ENCODE measurements around the gene SYAP1. TPM values are rescaled to one million over a fixed set of nuclear protein-coding genes. Genes with fewer than 3 reads are reported as not detected.

SYAP1 gene
- total and polyA plus RNA-seq, 9 of the 15 experiments (the other 6 are each of a cell fraction or from before 2014, with no cell fraction given): 5.7 to 35.3 (median 27.6) TPM

- Histone ChIP-seq H3K4me1 (replicated peaks in 1 of 2; ENCODE audit: control insufficient read depth in 2 of 2, insufficient read depth in 2 of 2, low read length in 2 of 2) (no peaks in the 10 kb centered on the region; a peak in 3 of 5 replicates), H3K9ac (ENCODE audit: insufficient read depth in 1 of 2, low read depth in 2 of 2, low read length in 2 of 2) (no peak overlapping the region), H2AFZ (ENCODE audit: low read depth, low read length) (no peak overlapping the region), H3K36me3 (ENCODE audit: control insufficient read depth, insufficient read depth, low read length) (peaks cover 34% of the 10 kb centered on the region; the same call in 2 of the 3 replicates), H4K20me1 (replicated peaks; ENCODE audit: control insufficient read depth, insufficient read depth, low read length) (no peaks in the 10 kb centered on the region), H3K27ac (ENCODE audit: extremely low read depth, low read depth, low read length) (peak overlapping the region; percentile 28; the same call in 1 of the 3 replicates), H3K4me2 (ENCODE audit: insufficient read depth, low read length) (no peak overlapping the region), H3K9me1 (ENCODE audit: control insufficient read depth, insufficient read depth, low read length) (no peaks in the 10 kb centered on the region), H3K27me3 (ENCODE audit: control insufficient read depth in 2 of 2, insufficient read depth in 2 of 2, low read length in 2 of 2) (no peaks in the 10 kb centered on the region), H3K79me2 (ENCODE audit: control insufficient read depth, insufficient read depth, low read length) (peaks cover 23% of the 10 kb centered on the region), H3K4me3 (no peak overlapping the region), H3K9me3 (replicated peaks; ENCODE audit: control insufficient read depth, insufficient read depth, low read depth, low read length) (0 out of 2 replicates have a peak, but pooled peaks cover 2% of the 10 kb centered on the region)
- intact Hi-C loops (cut with micrococcal nuclease): no loop called here
- DNase-seq (ENCODE audit: extremely low read depth in 1 of 4, low spot score in 3 of 4) (no peak), ATAC-seq (peak; percentile 65), FAIRE-seq (no peak)
- no TSS peak for BruUV-seq (replicated peaks)
- POLR2A ChIA-PET: interaction anchor here (0.7 to 1.1 kb wide), 4 partner anchors 14 to 38 kb away, joined by 3 to 6 read pairs (median 4); partner anchors contain the start of genes CTPS2 and SYAP1
- CTCF ChIA-PET (ENCODE audit: low intra/inter-chr PET ratio): no interaction called here
- in situ Hi-C loops (cut with MboI): no loop called here
- TF ChIP-seq NR2C2 (CRISPR knock-in tag; IDR thresholded peaks at IDR 0.05): no peak
- no peak for TF ChIP-seq NR2C2 (tag; IDR thresholded peaks at IDR 0.05)
- no peak for TF ChIP-seq ARHGAP35 (IDR thresholded peaks at IDR 0.05; ENCODE audit: partially characterized antibody)
- TF ChIP-seq TCF3 (CRISPR knock-in tag; IDR thresholded peaks at IDR 0.05): 0 out of 2 replicates have a peak, but pooled peaks have one; percentile 16
- no peak for TF ChIP-seq CBX8 (IDR thresholded peaks at IDR 0.05; ENCODE audit: borderline replicate concordance, extremely low read depth, low read depth, low read length, poor library complexity, severe bottlenecking)
- TF ChIP-seq ETV1 (tag; conservative IDR thresholded peaks at IDR 0.05; ENCODE audit: low read depth): peak; percentile 43; the same call in 1 of the 2 replicates
- TF ChIP-seq THAP7 (CRISPR knock-in tag; IDR thresholded peaks at IDR 0.05): no peak
- TF ChIP-seq NKRF (IDR thresholded peaks at IDR 0.05; ENCODE audit: borderline replicate concordance): no peak
- no peak for TF ChIP-seq ID3 (CRISPR knock-in tag; IDR thresholded peaks at IDR 0.05)
- no peak for TF ChIP-seq ID3 (tag; IDR thresholded peaks at IDR 0.05)
- no peak for TF ChIP-seq SMARCA5 (IDR thresholded peaks at IDR 0.05)
- no peak for TF ChIP-seq BRD4 (IDR thresholded peaks at IDR 0.05)
- TF ChIP-seq NBN (IDR thresholded peaks at IDR 0.05; ENCODE audit: low read depth): no peak
- no peak for TF ChIP-seq CLOCK (CRISPR knock-in tag; IDR thresholded peaks at IDR 0.05; ENCODE audit: borderline replicate concordance)
- TF ChIP-seq POU5F1 (IDR thresholded peaks at IDR 0.05; ENCODE audit: borderline replicate concordance, low read depth, low read length, partially characterized antibody): no peak
These were observed 13.6 kb downstream of the SYAP1 start for GRCh38 chrX:16733013-16733412.

Data from K562 (cell line).